HCT116 (cell line): ENCODE results near the gene SNAP47.
"Not testable (repeated sequence)": the region's sequence is repeated elsewhere in the genome, so short reads cannot be mapped to it uniquely, and the experiment has no call there.

Source experiments
- CBX3 ChIP-seq: IDR thresholded peaks from 2 replicates; pipeline ENCODE4 v1.6.1; 2012; ENCODE audit warnings: low read depth
- EZH2 ChIP-seq: fragments of 200-600 bp; sonication (generic); IDR thresholded peaks from 2 replicates; pipeline ENCODE4 v1.6.1; 2017; ENCODE audit warnings: antibody characterized with exemption, mixed run types
- POLR2AphosphoS5 ChIP-seq: IDR thresholded peaks from 2 replicates; pipeline ENCODE4 v1.6.1; 2011; ENCODE audit warnings: mild to moderate bottlenecking, low read depth, low read length, moderate library complexity
- RAD21 ChIP-seq: IDR thresholded peaks from 2 replicates; pipeline ENCODE4 v1.6.1; 2012; ENCODE audit warnings: low read depth, mild to moderate bottlenecking
- SIN3A ChIP-seq: IDR thresholded peaks from 2 replicates; pipeline ENCODE4 v1.6.1; 2012; ENCODE audit warnings: low read depth
- SP1 ChIP-seq: IDR thresholded peaks from 2 replicates; pipeline ENCODE4 v1.6.1; 2012; ENCODE audit warnings: low read depth
- ZNF274 ChIP-seq: fragments of 200-500 bp; sonication (Bioruptor generic); IDR thresholded peaks from 2 replicates; pipeline ENCODE4 v1.6.1; 2014; ENCODE audit warnings: mild to moderate bottlenecking, low read depth, low read length, inconsistent platforms
- TF ChIP-seq, protein P1 (sequence below), 3 experiments: fragments of 200-600 bp in 1 of 3; sonication (generic) in 1 of 3; IDR thresholded peaks in 2 of 3; conservative IDR thresholded peaks in 1 of 3; 2 replicates each; pipeline ENCODE4 v1.5.1; 2012 to 2017; ENCODE audit warnings: low read depth in 2 of 3, low read length in 2 of 3, antibody characterized with exemption in 1 of 3, borderline replicate concordance in 1 of 3, control low read depth in 1 of 3, mild to moderate bottlenecking in 1 of 3, mixed read lengths in 1 of 3, mixed run types in 1 of 3, moderate library complexity in 1 of 3; ENCODE audit not compliant: insufficient read depth in 1 of 3
- TF ChIP-seq, protein P2 (sequence below): IDR thresholded peaks from 2 replicates; pipeline ENCODE4 v1.6.1; 2012; ENCODE audit warnings: low read depth

DNA sequence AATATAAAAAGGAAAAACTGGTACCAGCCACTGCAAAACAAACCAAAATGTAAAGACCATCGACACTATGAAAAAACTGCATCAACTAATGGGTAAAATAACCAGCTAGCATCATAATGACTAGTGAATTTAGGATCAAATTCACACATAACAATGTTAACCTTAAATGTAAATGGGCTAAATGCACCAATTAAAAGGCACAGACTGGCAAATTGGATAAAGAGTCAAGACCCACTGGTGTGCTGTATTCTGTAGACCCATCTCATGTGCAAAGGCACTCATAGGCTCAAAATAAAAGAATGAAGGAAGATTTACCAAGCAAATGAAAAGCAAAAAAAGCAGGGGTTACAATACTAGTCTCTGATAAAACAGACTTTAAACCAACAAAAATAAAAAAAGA, 33.6 kb upstream of the SNAP47 start:
- not testable (repeated sequence) for TF ChIP-seq CBX3, SIN3A, POLR2AphosphoS5, SP1, EZH2, ZNF274, RAD21
- TF ChIP-seq, protein P1, sequence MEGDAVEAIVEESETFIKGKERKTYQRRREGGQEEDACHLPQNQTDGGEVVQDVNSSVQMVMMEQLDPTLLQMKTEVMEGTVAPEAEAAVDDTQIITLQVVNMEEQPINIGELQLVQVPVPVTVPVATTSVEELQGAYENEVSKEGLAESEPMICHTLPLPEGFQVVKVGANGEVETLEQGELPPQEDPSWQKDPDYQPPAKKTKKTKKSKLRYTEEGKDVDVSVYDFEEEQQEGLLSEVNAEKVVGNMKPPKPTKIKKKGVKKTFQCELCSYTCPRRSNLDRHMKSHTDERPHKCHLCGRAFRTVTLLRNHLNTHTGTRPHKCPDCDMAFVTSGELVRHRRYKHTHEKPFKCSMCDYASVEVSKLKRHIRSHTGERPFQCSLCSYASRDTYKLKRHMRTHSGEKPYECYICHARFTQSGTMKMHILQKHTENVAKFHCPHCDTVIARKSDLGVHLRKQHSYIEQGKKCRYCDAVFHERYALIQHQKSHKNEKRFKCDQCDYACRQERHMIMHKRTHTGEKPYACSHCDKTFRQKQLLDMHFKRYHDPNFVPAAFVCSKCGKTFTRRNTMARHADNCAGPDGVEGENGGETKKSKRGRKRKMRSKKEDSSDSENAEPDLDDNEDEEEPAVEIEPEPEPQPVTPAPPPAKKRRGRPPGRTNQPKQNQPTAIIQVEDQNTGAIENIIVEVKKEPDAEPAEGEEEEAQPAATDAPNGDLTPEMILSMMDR (IDR thresholded peaks at IDR 0.05 in 2 of 3, conservative IDR thresholded peaks at IDR 0.05 in 1 of 3; ENCODE audit: borderline replicate concordance in 1 of 3, insufficient read depth in 1 of 3, low read depth in 2 of 3, low read length in 2 of 3): not testable (repeated sequence)
- TF ChIP-seq, protein P2, sequence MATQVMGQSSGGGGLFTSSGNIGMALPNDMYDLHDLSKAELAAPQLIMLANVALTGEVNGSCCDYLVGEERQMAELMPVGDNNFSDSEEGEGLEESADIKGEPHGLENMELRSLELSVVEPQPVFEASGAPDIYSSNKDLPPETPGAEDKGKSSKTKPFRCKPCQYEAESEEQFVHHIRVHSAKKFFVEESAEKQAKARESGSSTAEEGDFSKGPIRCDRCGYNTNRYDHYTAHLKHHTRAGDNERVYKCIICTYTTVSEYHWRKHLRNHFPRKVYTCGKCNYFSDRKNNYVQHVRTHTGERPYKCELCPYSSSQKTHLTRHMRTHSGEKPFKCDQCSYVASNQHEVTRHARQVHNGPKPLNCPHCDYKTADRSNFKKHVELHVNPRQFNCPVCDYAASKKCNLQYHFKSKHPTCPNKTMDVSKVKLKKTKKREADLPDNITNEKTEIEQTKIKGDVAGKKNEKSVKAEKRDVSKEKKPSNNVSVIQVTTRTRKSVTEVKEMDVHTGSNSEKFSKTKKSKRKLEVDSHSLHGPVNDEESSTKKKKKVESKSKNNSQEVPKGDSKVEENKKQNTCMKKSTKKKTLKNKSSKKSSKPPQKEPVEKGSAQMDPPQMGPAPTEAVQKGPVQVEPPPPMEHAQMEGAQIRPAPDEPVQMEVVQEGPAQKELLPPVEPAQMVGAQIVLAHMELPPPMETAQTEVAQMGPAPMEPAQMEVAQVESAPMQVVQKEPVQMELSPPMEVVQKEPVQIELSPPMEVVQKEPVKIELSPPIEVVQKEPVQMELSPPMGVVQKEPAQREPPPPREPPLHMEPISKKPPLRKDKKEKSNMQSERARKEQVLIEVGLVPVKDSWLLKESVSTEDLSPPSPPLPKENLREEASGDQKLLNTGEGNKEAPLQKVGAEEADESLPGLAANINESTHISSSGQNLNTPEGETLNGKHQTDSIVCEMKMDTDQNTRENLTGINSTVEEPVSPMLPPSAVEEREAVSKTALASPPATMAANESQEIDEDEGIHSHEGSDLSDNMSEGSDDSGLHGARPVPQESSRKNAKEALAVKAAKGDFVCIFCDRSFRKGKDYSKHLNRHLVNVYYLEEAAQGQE: not testable (repeated sequence)
